ENCODE results near the gene TCERG1.

DNA sequence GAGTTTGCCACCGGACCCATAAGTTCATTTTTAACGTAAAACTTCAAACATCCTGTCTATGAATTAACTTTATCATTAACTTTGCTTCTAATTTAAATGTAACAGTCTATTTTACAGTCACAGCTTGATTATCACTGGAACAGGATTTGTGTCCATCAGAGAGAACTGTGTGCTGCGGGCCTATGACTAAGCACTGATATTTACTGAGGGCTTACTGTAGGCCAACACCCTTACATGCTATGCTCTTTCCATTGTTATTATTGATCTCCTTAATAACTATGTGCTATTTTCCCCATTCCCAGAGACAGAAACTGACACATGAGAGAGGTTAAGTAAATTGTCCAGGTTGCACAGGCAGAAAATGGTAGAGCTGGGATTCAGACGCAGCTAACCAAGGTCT lies 92.8 kb downstream of the TCERG1 start:
- TF ChIP-seq, protein P1, sequence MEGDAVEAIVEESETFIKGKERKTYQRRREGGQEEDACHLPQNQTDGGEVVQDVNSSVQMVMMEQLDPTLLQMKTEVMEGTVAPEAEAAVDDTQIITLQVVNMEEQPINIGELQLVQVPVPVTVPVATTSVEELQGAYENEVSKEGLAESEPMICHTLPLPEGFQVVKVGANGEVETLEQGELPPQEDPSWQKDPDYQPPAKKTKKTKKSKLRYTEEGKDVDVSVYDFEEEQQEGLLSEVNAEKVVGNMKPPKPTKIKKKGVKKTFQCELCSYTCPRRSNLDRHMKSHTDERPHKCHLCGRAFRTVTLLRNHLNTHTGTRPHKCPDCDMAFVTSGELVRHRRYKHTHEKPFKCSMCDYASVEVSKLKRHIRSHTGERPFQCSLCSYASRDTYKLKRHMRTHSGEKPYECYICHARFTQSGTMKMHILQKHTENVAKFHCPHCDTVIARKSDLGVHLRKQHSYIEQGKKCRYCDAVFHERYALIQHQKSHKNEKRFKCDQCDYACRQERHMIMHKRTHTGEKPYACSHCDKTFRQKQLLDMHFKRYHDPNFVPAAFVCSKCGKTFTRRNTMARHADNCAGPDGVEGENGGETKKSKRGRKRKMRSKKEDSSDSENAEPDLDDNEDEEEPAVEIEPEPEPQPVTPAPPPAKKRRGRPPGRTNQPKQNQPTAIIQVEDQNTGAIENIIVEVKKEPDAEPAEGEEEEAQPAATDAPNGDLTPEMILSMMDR (IDR thresholded peaks at IDR 0.05): no peak
- TF ChIP-seq EZH2 (IDR thresholded peaks at IDR 0.05; ENCODE audit: borderline replicate concordance, insufficient read depth, low read depth, low read length, poor library complexity, severe bottlenecking): no peak
